Nephron (organoid): ENCODE measurements around the gene SHROOM2.

ENCODE experiments used
- H3K27ac Mint-ChIP-seq, 3 experiments: 2 replicates each; pipeline ENCODE4 v1.8.0; 2020; ENCODE audit warnings: mixed read lengths in 3 of 3, mild to moderate bottlenecking in 2 of 3, moderate library complexity in 1 of 3
- H3K27me3 Mint-ChIP-seq: 2 replicates; pipeline ENCODE4 v1.8.0; 2021; ENCODE audit warnings: low read depth, mild to moderate bottlenecking, moderate library complexity, mixed read lengths
- H3K36me3 Mint-ChIP-seq: 2 replicates; pipeline ENCODE4 v1.8.0; 2020; ENCODE audit warnings: low read depth, mixed read lengths
- H3K4me1 Mint-ChIP-seq: 2 replicates; pipeline ENCODE4 v1.8.0; 2020; ENCODE audit warnings: mixed read lengths
- H3K4me3 Mint-ChIP-seq, 3 experiments: 2 replicates each; pipeline ENCODE4 v1.8.0; 2020; ENCODE audit warnings: mild to moderate bottlenecking in 3 of 3, mixed read lengths in 3 of 3, moderate library complexity in 2 of 3
- H3K9me3 Mint-ChIP-seq: 2 replicates; pipeline ENCODE4 v1.8.0; 2020; ENCODE audit warnings: mixed read lengths
- CTCF ChIP-seq, 3 experiments: fragments of 200-600 bp; sonication (generic); IDR thresholded peaks; one replicate each; pipeline ENCODE4 v1.5.0; 2021; ENCODE audit warnings: antibody characterized with exemption in 3 of 3; ENCODE audit not compliant: unreplicated experiment in 3 of 3

SHROOM2 gene

GRCh38 chrX:9861711-9862110 is 75.5 kb downstream of the SHROOM2 start:
- no peak for TF ChIP-seq CTCF (IDR thresholded peaks at IDR 0.05; ENCODE audit: unreplicated experiment in 3 of 3)
- Mint-ChIP-seq H3K27ac (no peak overlapping the region), H3K4me3 (no peak overlapping the region), H3K36me3 (peaks cover 13% of the 10 kb centered on the region), H3K27me3 (peaks cover 5% of the 10 kb centered on the region), H3K9me3 (peaks cover 5% of the 10 kb centered on the region), H3K4me1 (peaks cover 15% of the 10 kb centered on the region)

- H3K27me3 Mint-ChIP-seq, result peaks cover 5% of the 10 kb centered on the region
- no peak overlapping the region for H3K4me3 Mint-ChIP-seq
- H3K9me3 Mint-ChIP-seq, result peaks cover 5% of the 10 kb centered on the region
- H3K27ac Mint-ChIP-seq, result no peak overlapping the region
- peaks cover 13% of the 10 kb centered on the region for H3K36me3 Mint-ChIP-seq
- peaks cover 19% of the 10 kb centered on the region for H3K4me1 Mint-ChIP-seq
- TF ChIP-seq CTCF (IDR thresholded peaks at IDR 0.05; ENCODE audit: unreplicated experiment in 3 of 3), result no peak
These were observed 76.3 kb downstream of the SHROOM2 start for GRCh38 chrX:9862525-9862924.

- Mint-ChIP-seq H3K27me3 (peaks cover 5% of the 10 kb centered on the region), H3K9me3 (peaks cover 5% of the 10 kb centered on the region), H3K4me1 (peaks cover 23% of the 10 kb centered on the region), H3K27ac (peak overlapping the region in 1 of 3 experiments; percentile 11), H3K4me3 (no peak overlapping the region), H3K36me3 (peaks cover 13% of the 10 kb centered on the region)
- no peak for TF ChIP-seq CTCF (IDR thresholded peaks at IDR 0.05; ENCODE audit: unreplicated experiment in 3 of 3)
These were observed 76.7 kb downstream of the SHROOM2 start for GRCh38 chrX:9862953-9863352.

- peaks cover 5% of the 10 kb centered on the region for H3K27me3 Mint-ChIP-seq
- H3K27ac Mint-ChIP-seq, result no peak overlapping the region
- H3K4me3 Mint-ChIP-seq, result no peak overlapping the region
- no peak for TF ChIP-seq CTCF (IDR thresholded peaks at IDR 0.05; ENCODE audit: unreplicated experiment in 3 of 3)
- peaks cover 5% of the 10 kb centered on the region for H3K9me3 Mint-ChIP-seq
- H3K4me1 Mint-ChIP-seq, result peaks cover 23% of the 10 kb centered on the region
- peaks cover 13% of the 10 kb centered on the region for H3K36me3 Mint-ChIP-seq
These were observed 77.8 kb downstream of the SHROOM2 start for GRCh38 chrX:9864011-9864410.

GRCh38 chrX:9865804-9866472 is 79.7 kb downstream of the SHROOM2 start:
- peaks cover 18% of the 10 kb centered on the region for H3K4me1 Mint-ChIP-seq
- H3K9me3 Mint-ChIP-seq, result peaks cover 2% of the 10 kb centered on the region
- H3K27me3 Mint-ChIP-seq, result no peaks in the 10 kb centered on the region
- H3K27ac Mint-ChIP-seq, result peak overlapping the region; percentile 77 to 84 (median 77)
- no peak overlapping the region for H3K4me3 Mint-ChIP-seq
- peaks cover 13% of the 10 kb centered on the region for H3K36me3 Mint-ChIP-seq
- TF ChIP-seq CTCF (IDR thresholded peaks at IDR 0.05; ENCODE audit: unreplicated experiment in 3 of 3), result no peak

GRCh38 chrX:9866633-9867032 is 80.4 kb downstream of the SHROOM2 start:
- Mint-ChIP-seq H3K9me3 (peaks cover 2% of the 10 kb centered on the region), H3K27ac (peak overlapping the region; percentile 77 to 84 (median 77)), H3K4me3 (peak overlapping the region in 1 of 3 experiments; percentile 13), H3K36me3 (peaks cover 13% of the 10 kb centered on the region), H3K27me3 (no peaks in the 10 kb centered on the region), H3K4me1 (peaks cover 23% of the 10 kb centered on the region)
- no peak for TF ChIP-seq CTCF (IDR thresholded peaks at IDR 0.05; ENCODE audit: unreplicated experiment in 3 of 3)
